GM12874 (cell line): ENCODE data around the gene KLHL4.

Experiments
- CTCF ChIP-seq: IDR thresholded peaks from 2 replicates; pipeline ENCODE4 v1.5.1; 2011; ENCODE audit warnings: low read depth, mild to moderate bottlenecking, control low read depth, low read length, moderate library complexity; ENCODE audit not compliant: insufficient read depth

The KLHL4 gene

DNA sequence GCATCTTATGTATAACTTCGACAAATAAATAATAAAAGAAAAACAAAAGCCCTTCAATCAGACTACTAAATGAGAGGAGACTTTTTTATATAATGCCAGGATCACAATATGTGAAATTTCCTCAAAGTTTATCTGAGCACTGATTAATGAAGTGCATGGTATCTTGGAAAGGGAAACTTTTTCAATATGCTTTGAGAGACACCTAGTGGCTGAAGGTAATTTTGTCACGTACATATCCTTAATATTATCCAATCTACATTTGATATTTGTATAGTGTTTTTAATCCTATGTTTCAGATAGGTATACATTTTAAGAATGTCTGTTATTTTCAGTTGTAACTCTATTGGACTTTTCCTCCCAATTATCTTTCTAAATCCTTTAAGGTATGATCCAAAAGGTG, 146.8 kb downstream of the KLHL4 start:
- TF ChIP-seq CTCF = no peak

GRCh38 chrX:87679849-87680248, 162.2 kb downstream of the KLHL4 start:
- TF ChIP-seq CTCF = no peak

DNA sequence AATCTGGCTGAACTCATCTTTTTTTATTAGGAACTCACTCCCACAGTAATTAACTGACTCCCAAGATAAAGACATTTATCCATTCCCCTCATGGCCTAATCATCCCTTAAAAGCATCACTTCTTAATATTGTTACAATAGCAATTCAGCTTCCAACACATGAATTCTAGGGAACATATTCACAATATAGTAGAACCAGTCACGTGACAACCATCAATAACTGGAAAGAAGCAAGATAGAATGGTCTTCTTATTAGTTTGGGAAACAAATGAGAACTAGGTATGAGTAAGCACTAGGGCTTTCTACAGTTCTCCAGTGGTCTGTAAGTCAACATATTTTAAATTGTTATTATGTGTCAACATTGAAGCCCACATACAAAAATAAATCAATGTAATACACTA, 170.1 kb downstream of the KLHL4 start:
- no peak for TF ChIP-seq CTCF

DNA sequence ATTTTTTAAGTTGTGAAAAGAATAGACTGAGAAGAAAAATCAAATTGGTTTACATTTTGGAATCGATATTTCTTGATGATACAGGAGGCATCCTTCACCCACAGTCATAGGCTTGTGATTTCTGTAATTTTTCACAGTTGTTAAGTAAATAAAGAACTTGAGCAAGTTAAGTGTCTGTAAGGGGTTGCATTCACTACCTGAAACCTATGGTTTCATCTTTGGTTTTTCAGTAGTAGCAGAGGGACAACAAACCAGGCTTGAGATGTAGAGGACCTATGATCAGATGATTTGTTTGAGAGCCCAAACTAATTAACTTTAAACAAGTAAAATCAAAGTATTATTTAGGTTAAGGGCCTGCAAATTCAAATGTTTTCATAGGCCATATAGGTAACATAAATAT, 175.6 kb downstream of the KLHL4 start:
- TF ChIP-seq CTCF = no peak

DNA sequence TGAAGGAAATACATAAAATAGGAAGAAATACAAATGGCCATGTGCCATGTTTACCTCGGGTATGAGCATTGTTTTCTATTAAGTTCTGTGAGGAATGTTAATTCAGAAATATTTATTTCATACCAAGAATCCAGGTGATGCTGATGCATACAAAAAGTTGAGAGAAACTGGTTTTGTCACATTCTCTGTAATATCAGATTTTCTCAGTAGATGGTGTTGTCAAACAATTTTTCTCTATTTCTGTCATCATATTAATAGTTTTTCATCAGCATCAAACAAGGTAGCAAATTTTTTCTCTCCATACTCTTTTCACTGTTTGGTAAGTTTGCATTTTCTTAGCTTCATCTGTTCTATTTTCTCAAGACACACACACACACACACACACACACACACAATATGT, 179.8 kb downstream of the KLHL4 start:
- no peak for TF ChIP-seq CTCF

DNA sequence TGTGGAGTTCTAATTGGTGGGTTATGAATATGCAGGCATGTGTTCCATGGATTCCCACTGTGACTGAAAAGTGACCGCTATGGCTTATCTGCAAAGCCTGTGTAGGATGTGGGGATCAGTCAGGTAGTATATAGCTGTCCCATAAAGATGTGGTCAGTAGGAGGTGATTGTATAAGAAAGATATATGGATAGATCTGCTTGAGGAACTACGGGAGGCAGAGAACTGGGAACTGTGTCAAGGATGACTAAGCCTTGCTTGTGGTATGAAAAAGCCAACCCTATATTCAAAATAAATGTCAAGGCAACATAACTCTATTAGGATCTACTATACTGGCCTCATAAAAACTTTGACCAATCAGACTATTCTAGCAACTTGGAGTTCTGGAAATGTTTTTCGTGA, 185.2 kb downstream of the KLHL4 start:
- no peak for TF ChIP-seq CTCF

DNA sequence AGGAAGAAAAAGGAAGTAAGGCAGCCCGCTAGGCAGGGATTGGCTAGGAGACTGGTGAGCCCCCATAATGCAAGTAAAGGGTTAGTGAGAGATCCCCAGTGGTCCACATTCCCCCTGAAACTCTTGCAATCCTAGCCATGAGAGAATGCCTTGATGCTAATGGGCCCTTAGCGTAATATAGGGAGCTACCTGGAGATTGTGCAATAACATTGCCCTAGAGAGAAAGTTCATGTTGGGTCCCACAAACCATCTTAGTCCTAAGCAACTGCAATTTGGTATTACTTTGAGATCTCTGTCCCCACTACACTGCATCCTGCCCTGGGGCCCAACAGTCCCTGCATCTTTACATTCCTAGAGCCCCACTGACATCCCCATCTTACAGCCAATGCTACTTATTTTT, 188.5 kb downstream of the KLHL4 start:
- TF ChIP-seq CTCF = no peak

DNA sequence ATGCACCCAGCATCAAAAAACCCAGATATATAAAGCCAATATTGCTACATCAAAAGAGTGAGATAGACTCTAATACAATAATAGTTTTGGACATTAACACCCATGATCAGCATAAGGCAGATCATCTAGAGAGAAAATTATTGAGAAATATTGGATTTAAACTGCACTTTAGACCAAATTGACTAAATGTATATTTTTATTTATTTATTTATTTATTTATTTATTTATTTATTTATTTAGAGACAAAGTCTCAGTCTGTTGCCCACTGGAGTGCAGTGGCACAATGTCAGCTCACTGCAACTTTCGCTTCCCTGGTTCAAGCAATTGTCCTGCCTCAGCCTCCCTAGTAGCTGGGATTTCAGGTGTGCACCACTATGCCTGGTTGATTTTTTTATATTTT, 193.0 kb downstream of the KLHL4 start:
- no peak for TF ChIP-seq CTCF
